H7 (cell line): ENCODE data around the gene MAK. TPM values are rescaled to one million over a fixed set of nuclear protein-coding genes. Genes with fewer than 3 reads are reported as not detected.
A peak's percentile ranks its signal among the peaks of the same experiment; 100 is the strongest.
"Not testable (repeated sequence)": the region's sequence is repeated elsewhere in the genome, so short reads cannot be mapped to it uniquely, and the experiment has no call there.

ENCODE experiments used
- DNase-seq: peaks from one replicate; pipeline ENCODE4 v3.0.0; 2012
- H3K27me3 ChIP-seq: 2 replicates; pipeline ENCODE4 v1.6.0; 2011; ENCODE audit warnings: mild to moderate bottlenecking, low read length; ENCODE audit not compliant: control insufficient read depth, insufficient read depth
- H3K36me3 ChIP-seq: replicated peaks from 2 replicates; pipeline ENCODE4 v1.5.1; 2011; ENCODE audit warnings: low read length; ENCODE audit not compliant: control insufficient read depth, insufficient read depth
- H3K4me3 ChIP-seq: 2 replicates; pipeline ENCODE4 v1.5.1; 2011; ENCODE audit warnings: low read depth, mild to moderate bottlenecking, control low read depth, low read length, moderate library complexity; ENCODE audit not compliant: insufficient read depth
- total RNA-seq: library from RNA; depleted of rRNA; stranded (reverse); fragments of >200 nt; shearing (Covaris generic); gene quantifications from 2 replicates; pipeline ENCODE4 v1.2.3, GENCODE V29; 2014

Gene MAK
- total RNA-seq, 1 experiment from 2014 or later: 0.07 TPM

- H3K36me3 ChIP-seq: no peaks in the 10 kb centered on the region; the same call in 1 of the 2 replicates
- DNase-seq: peak; percentile 15
- H3K27me3 ChIP-seq: no peaks in the 10 kb centered on the region
- no peak overlapping the region for H3K4me3 ChIP-seq
Observed at GRCh38 chr6:10743515-10743914, 94.8 kb downstream of the MAK start.

- no peaks in the 10 kb centered on the region; the same call in 1 of the 2 replicates for H3K36me3 ChIP-seq
- H3K27me3 ChIP-seq: no peaks in the 10 kb centered on the region
- DNase-seq: no peak
- H3K4me3 ChIP-seq: no peak overlapping the region
Observed at GRCh38 chr6:10742251-10742650, 96.1 kb downstream of the MAK start.

GRCh38 chr6:10741643-10742042 is 96.7 kb downstream of the MAK start:
- DNase-seq, H3K36me3 ChIP-seq, H3K4me3 ChIP-seq, H3K27me3 ChIP-seq: not testable (repeated sequence)

- Histone ChIP-seq H3K4me3 (no peak overlapping the region), H3K36me3 (no peaks in the 10 kb centered on the region; the same call in 1 of the 2 replicates), H3K27me3 (no peaks in the 10 kb centered on the region)
- no peak for DNase-seq
Observed at GRCh38 chr6:10740061-10740460, 98.3 kb downstream of the MAK start.

GRCh38 chr6:10736731-10737130 is 101.6 kb downstream of the MAK start:
- H3K27me3 ChIP-seq: no peaks in the 10 kb centered on the region
- H3K4me3 ChIP-seq: no peak overlapping the region
- no peaks in the 10 kb centered on the region; the same call in 1 of the 2 replicates for H3K36me3 ChIP-seq
- no peak for DNase-seq

GRCh38 chr6:10733863-10734262 is 104.5 kb downstream of the MAK start:
- Histone ChIP-seq H3K27me3 (no peaks in the 10 kb centered on the region), H3K36me3 (peaks cover 7% of the 10 kb centered on the region), H3K4me3 (no peak overlapping the region)
- DNase-seq: no peak

GRCh38 chr6:10733151-10733715 is 105.1 kb downstream of the MAK start:
- Histone ChIP-seq H3K4me3 (no peak overlapping the region), H3K36me3 (peaks cover 10% of the 10 kb centered on the region), H3K27me3 (no peaks in the 10 kb centered on the region)
- peak; percentile 20 for DNase-seq

GRCh38 chr6:10730254-10730653 is 108.1 kb downstream of the MAK start:
- DNase-seq: no peak
- Histone ChIP-seq H3K27me3 (no peaks in the 10 kb centered on the region), H3K36me3 (peaks cover 19% of the 10 kb centered on the region), H3K4me3 (no peak overlapping the region)

- Histone ChIP-seq H3K36me3 (peaks cover 22% of the 10 kb centered on the region), H3K27me3 (no peaks in the 10 kb centered on the region), H3K4me3 (no peak overlapping the region)
- DNase-seq: no peak
Observed at GRCh38 chr6:10725716-10726115, 112.6 kb downstream of the MAK start.

GRCh38 chr6:10725044-10725443 is 113.3 kb downstream of the MAK start:
- no peak for DNase-seq
- Histone ChIP-seq H3K27me3 (no peaks in the 10 kb centered on the region), H3K4me3 (no peak overlapping the region), H3K36me3 (peaks cover 18% of the 10 kb centered on the region)

GRCh38 chr6:10723567-10723881 is 114.8 kb downstream of the MAK start:
- H3K27me3 ChIP-seq: no peaks in the 10 kb centered on the region
- peaks cover 15% of the 10 kb centered on the region for H3K36me3 ChIP-seq
- no peak for DNase-seq
- H3K4me3 ChIP-seq: peak overlapping the region; percentile 59

GRCh38 chr6:10722820-10723566 is 115.3 kb downstream of the MAK start, which contains the start of gene TMEM14C:
TSS of gene TMEM14C (plus strand) at chr6:10723070. CDS start at chr6:10724614, 1,544 bp downstream.
- Histone ChIP-seq H3K4me3 (peak within 1 kb of the TSS; percentile 59), H3K27me3 (no peaks in the 10 kb centered on the region), H3K36me3 (peaks cover 10% of the 10 kb centered on the region)
- peak; percentile 98 for DNase-seq

GRCh38 chr6:10722570-10722819 is 115.8 kb downstream of the MAK start:
- Histone ChIP-seq H3K36me3 (peaks cover 7% of the 10 kb centered on the region), H3K4me3 (peak overlapping the region; percentile 59), H3K27me3 (no peaks in the 10 kb centered on the region)
- no peak for DNase-seq

- Histone ChIP-seq H3K36me3 (peaks cover 7% of the 10 kb centered on the region), H3K4me3 (peak overlapping the region; percentile 59), H3K27me3 (no peaks in the 10 kb centered on the region)
- no peak for DNase-seq
Observed at GRCh38 chr6:10721850-10722569, 116.3 kb downstream of the MAK start.
